HG03196 (cell line): ENCODE results near the gene PCDHGB5.

ENCODE experiments used
- ATAC-seq: cut with Tn5 transposase; IDR thresholded peaks from one replicate; pipeline ENCODE4 v1.9.1; 2021; ENCODE audit not compliant: unreplicated experiment

The PCDHGB5 gene

DNA sequence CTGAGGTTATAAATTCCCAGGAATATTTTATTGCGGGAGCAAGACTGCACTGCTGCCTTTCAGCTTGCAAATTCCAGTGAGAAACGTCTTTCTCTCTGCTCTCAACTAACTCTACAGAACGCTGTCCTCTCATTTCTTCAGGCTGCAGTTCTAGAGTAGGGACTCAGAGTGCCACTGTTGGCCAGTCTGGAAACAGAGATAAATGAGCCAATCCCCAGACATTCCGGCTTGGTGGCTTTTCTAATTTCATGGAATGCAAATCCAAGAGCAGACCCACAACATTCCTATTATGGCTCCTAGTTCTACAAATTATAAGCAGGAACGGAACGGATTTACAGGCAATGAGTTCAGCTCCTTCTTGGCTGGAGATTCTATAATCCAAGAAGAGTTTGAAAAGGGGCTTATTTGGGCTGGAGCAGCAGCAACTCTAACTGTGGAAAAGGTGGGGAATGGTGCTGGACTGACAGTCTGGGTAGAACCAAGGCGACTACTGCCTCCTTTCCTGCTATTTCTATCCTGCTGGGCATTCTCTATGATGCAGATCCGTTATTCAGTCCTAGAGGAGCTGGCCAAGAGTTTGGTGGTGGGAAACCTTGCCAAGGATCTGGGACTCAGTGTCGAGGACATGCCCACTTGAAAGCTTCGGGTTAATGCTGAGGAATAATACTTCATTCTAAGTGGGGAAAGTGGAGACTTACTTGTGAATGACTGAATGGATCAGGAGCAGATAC lies 41.8 kb downstream of the PCDHGB5 start:
- no peak for ATAC-seq

DNA sequence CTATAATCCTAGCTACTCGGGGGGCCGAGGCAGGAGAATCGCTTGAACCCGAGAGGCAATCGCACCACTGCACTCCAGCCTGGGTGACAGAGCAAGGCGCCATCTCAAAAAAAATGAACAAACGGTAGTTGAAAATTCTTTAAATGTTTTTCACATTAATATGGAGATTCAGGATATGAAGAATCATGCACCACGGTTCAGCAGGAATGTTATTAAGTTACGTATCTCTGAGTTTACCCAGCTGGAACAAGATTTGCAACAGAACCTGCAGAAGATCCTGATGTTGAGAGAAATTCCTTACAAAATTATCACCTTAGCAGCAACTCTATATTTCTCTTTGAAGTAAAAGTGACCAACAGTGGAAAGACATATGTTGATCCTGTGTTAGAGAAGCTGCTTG lies 42.6 kb downstream of the PCDHGB5 start:
- no peak for ATAC-seq

DNA sequence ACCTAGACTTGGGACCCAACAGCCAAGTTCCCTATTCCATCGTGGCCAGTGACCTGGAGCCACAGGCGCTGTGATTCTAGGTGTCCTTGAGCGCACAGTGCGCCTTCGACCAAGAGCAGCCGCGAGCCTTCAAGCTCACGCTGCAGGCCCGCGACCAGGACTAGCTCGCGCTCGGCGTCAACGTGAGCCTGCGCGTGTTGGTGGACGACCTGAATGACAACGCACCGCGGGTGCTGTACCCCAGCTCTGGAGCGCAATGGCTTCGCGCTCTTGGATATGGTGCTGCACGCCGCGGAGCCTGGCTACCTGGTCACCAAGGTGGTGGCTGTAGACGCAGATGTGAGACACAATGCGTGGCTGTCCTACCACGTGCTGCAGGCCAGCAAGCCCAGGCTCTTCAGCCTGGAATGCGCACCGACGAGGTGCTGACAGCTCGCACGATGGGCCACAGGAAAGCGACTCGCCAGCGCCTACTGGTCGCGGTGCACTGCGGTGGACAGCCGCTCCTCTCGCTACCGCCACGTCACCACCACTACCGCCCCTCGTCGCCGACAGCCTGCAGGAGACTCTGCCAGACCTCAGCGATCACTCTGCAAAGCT lies 43.9 kb downstream of the PCDHGB5 start:
- ATAC-seq = no peak
